ENCODE data around the gene PLCB1. TPM values are rescaled to one million over a fixed set of nuclear protein-coding genes. Genes with fewer than 3 reads are reported as not detected.

The PLCB1 gene
- total and polyA plus RNA-seq, 8 donors, result 8.8 to 27.7 (median 19.2) TPM

- H3K36me3 ChIP-seq, result no peaks in the 10 kb centered on the region
- H3K27me3 ChIP-seq, result no peaks in the 10 kb centered on the region
- no peak for TF ChIP-seq CTCF (IDR thresholded peaks at IDR 0.05)
- H3K4me3 ChIP-seq, result no peak overlapping the region
- H3K9me3 ChIP-seq, result no peaks in the 10 kb centered on the region
- ATAC-seq (no peak), DNase-seq (no peak)
- intact Hi-C loops (cut with DNase I), result loop anchor here in 1 of 2 donors (10.0 kb wide), 1 partner anchor 520 kb away; no protein-coding TSS in a partner anchor
- no peak overlapping the region for H3K27ac ChIP-seq
- H3K4me1 ChIP-seq, result peaks cover 0 to 26% of the 10 kb centered on the region in 2 donors
Observed at GRCh38 chr20:8144282-8145245, 12.5 kb downstream of the PLCB1 start.

- Histone ChIP-seq H3K27me3 (no peaks in the 10 kb centered on the region), H3K9me3 (no peaks in the 10 kb centered on the region), H3K36me3 (no peaks in the 10 kb centered on the region), H3K27ac (no peak overlapping the region), H3K4me3 (no peak overlapping the region), H3K4me1 (peaks cover 0 to 31% of the 10 kb centered on the region in 2 donors)
- no peak for TF ChIP-seq CTCF (IDR thresholded peaks at IDR 0.05)
- no peak for ATAC-seq
- intact Hi-C loops (cut with DNase I), result loop anchor here in 1 of 2 donors (10.0 kb wide), 1 partner anchor 519 kb away; no protein-coding TSS in a partner anchor
- no peak for DNase-seq
Observed at GRCh38 chr20:8145246-8146168, 13.4 kb downstream of the PLCB1 start.

GRCh38 chr20:8147476-8147875, 15.4 kb downstream of the PLCB1 start:
- ATAC-seq, result no peak
- H3K9me3 ChIP-seq, result no peaks in the 10 kb centered on the region
- H3K4me1 ChIP-seq, result peaks cover 0 to 45% of the 10 kb centered on the region in 2 donors
- TF ChIP-seq CTCF (IDR thresholded peaks at IDR 0.05), result no peak
- H3K4me3 ChIP-seq, result no peak overlapping the region
- DNase-seq, result no peak
- no peaks in the 10 kb centered on the region for H3K27me3 ChIP-seq
- H3K36me3 ChIP-seq, result no peaks in the 10 kb centered on the region
- intact Hi-C loops (cut with DNase I), result loop anchor here in 1 of 2 donors (10.0 kb wide), 1 partner anchor 517 kb away; no protein-coding TSS in a partner anchor
- no peak overlapping the region for H3K27ac ChIP-seq

GRCh38 chr20:8148501-8148900, 16.4 kb downstream of the PLCB1 start:
- intact Hi-C loops (cut with DNase I), result loop anchor here in 1 of 2 donors (10.0 kb wide), 1 partner anchor 516 kb away; no protein-coding TSS in a partner anchor
- no peak for ATAC-seq
- H3K4me1 ChIP-seq, result peaks cover 0 to 54% of the 10 kb centered on the region in 2 donors

More at GRCh38 chr20:8148501-8148900, 16.4 kb downstream of the PLCB1 start:
- Histone ChIP-seq H3K4me3 (no peak overlapping the region), H3K9me3 (no peaks in the 10 kb centered on the region), H3K27ac (peak overlapping the region in 1 of 2 donors; percentile 4), H3K27me3 (no peaks in the 10 kb centered on the region), H3K36me3 (no peaks in the 10 kb centered on the region)
- TF ChIP-seq CTCF (IDR thresholded peaks at IDR 0.05), result no peak
- DNase-seq, result no peak
